OCI-M2 (cell line): ENCODE measurements around the gene RNF217.

Source experiments
- DNase-seq: peaks from one replicate; lab custom pipeline; 2025; ENCODE audit not compliant: unreplicated experiment; lab: John Stamatoyannopoulos, UW

RNF217 gene

DNA sequence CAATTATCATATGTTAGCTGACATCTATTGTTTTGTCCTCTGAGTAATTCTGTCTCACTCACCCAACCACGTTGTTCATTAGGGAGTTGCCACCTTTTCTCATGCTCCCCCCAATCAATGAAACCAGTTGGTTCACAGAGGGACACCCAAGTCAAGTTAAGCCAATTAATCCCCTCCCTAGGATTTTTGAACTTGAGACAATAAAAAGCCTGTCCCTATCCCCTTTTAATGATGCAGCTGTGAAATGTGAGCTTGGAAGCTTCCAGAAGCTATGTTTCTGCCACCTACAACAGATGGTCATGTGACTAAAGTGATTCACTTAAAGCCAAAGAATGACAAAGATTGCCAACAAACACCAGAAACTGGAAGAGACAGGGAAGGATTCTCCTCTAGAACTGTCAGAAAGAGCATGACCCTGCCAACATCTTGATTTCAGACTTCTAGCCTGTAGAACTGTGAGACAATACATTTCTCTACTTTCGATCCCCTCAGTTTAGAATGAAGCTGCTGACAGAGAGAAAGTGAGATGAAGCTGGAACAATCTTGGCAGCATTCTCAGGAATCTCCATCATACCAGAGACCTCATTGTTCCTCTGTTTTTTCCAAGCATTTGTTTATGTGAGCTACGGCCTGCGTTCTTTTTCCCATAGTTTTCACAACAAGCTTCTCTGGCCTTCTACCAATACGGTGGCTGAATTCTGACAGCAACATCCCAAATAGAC lies 133.5 kb downstream of the RNF217 start:
- DNase-seq = no peak

DNA sequence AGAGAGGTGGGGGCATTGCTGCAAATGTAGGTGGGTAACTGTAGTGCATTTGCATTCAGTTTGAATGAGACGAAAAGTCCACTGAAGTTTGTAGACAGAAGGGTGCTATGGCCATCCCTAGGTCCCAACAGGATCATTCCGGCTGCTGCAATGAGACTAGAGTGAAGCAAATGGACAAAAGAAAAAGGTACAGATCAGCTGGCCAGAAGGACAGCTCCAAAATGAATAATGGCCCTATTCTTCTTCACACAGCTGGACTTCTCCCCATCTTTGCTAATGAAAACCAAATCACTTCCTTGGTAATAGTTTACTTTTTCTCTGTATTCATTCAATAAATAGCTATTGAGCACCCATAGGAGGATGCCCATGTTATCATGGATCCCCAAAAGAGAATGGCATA lies 134.9 kb downstream of the RNF217 start:
- no peak for DNase-seq

DNA sequence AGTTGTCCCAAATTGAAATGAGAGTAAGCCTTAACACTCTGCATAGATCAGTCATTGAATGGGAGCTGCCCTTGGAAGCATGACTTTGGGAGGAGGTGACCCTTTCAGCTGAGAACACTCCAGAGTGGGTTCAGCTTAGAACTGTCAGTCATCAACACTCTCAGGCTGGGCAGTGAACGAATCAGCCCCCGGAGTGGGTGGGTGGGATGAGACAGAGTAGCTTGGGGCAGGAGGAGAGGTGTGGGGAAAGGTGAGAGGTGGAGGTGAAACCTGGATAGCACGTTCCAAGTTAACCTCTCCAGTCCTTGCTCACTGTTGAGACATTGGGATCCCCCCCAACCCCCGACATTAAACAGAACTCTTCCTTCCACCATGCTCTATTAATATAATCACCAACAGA lies 136.0 kb downstream of the RNF217 start:
- DNase-seq = no peak

GRCh38 chr6:125099211-125100073 lies 137.2 kb downstream of the RNF217 start:
- no peak for DNase-seq

DNA sequence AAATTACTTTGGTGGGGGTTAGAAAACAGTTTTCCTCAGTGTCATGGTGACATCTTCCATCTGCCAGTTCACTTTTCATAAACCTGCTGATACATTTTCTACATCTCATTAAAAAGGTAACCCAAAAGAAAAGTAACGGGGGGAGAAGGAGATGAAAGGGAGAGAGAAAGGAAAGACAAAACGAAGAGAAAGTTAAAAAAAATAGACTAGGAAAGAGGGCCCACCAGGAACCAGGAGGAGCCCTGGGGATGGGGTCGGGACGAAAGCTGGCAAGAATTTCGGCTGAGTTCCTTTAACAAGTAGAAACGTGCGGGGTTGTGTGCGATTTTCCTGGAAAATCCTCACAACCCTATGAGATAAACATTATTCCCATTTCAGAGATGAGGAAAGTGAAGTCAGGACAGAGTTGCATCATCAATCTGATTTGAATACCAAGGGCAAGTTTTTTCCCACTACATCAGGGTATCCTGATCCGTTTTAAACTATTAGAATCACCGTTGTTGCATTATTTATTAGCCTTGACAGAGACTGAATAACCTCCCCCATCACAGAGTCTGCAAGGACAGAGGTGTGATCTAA lies 137.9 kb downstream of the RNF217 start:
- no peak for DNase-seq

GRCh38 chr6:125101128-125101527 lies 138.9 kb downstream of the RNF217 start:
- no peak for DNase-seq

DNA sequence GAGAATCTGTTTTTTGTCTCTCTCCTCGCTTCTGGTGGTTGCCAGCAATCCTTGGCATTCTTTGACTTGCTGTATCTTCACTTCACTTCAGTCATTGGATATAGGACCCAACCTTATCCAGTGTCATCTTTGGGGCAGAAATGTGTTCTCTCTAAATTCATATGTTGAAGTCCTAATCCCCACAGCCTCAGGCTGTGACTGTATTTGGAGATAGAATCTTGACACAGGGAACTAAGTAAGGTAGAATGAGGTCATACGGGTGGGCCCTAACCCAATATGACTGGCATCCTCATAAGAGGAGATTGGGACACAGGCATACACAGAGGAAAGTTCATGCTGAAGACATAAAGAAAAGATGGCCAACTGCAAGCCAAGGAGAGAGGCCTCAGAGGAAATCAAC lies 139.4 kb downstream of the RNF217 start:
- DNase-seq = no peak

GRCh38 chr6:125102411-125102810 lies 140.2 kb downstream of the RNF217 start:
- no peak for DNase-seq

- no peak for DNase-seq
These were observed 140.7 kb downstream of the RNF217 start for GRCh38 chr6:125102891-125103290.

GRCh38 chr6:125104425-125104824 lies 142.2 kb downstream of the RNF217 start:
- DNase-seq = no peak

- no peak for DNase-seq
These were observed 144.8 kb downstream of the RNF217 start for GRCh38 chr6:125107048-125107447.

DNA sequence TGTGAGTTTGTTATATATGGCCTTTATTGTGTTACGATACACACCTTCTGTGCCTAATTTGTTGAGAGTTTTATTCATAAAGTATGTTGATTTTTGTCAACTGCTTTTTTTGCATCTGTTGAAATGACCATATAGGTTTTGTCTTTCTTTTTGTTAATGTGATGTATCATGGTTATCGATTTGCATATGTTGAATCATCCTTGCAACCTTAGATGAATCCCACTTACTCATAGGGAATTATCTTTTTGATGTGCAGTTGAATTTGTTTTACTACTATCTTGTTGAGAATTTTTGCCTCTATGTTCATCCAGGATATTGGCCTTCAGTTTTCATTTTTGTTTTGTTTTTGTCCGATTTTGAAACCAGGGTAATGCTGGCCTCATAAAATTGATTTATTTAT lies 145.7 kb downstream of the RNF217 start:
- no peak for DNase-seq

DNA sequence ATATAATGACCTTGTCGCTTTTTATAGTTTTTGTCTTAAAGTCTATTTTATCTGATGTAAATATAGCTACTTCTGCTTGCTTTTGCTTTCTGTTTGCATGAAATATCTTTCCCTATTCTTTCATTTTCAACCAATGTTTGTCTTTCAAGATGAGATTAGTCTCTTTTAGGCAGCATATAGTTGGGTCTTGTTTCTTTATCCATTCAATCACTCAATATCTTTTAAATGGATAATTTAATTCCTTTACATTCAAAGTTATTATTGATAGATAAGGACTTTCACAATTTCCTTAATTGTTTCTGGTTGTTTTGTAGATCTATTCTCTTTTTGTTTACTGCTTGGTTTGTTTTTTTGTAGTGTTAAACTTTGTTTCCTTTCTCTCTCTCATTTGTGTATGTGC lies 147.8 kb downstream of the RNF217 start:
- no peak for DNase-seq

GRCh38 chr6:125111219-125111983 lies 149.2 kb downstream of the RNF217 start:
- DNase-seq = no peak

GRCh38 chr6:125112934-125113333 lies 150.7 kb downstream of the RNF217 start:
- DNase-seq = no peak

- DNase-seq = no peak
These were observed 152.1 kb downstream of the RNF217 start for GRCh38 chr6:125114248-125114858.

DNA sequence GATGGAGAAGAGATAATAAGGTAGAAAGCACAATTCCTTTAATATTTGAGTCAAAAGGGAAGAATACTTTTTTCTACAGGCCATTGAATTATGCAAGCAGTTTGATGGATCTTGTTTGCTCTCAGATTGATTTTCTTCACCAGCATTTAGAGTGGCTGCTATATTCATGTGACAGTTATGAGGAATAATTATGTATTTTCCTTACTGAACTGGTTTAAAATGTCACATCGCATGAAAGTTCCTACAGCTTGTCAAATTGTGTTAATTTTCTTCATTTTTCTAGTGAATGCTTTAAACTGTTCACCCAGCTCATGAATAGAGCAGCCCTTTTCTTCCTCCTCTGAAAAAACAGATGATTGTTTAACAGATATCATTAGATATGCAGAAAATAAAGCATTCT lies 153.9 kb downstream of the RNF217 start:
- DNase-seq = no peak

DNA sequence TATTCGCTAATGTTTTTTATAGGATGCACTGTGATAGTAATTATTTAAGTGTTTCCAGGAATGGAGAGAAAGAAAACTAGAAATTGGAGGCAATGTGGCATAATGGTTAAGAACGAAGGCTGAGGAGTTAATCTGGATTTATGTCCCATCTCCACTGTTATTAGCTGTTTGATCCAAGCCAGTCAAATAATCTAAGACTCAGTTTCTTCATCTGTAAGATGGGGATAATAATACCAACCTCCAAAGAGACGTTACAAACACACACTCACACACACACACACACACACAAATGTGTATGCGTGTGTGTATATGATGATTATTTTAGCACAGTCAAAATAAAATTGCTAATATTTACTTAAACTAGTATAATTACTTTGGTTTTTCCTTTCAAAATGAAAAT lies 154.5 kb downstream of the RNF217 start:
- no peak for DNase-seq

DNA sequence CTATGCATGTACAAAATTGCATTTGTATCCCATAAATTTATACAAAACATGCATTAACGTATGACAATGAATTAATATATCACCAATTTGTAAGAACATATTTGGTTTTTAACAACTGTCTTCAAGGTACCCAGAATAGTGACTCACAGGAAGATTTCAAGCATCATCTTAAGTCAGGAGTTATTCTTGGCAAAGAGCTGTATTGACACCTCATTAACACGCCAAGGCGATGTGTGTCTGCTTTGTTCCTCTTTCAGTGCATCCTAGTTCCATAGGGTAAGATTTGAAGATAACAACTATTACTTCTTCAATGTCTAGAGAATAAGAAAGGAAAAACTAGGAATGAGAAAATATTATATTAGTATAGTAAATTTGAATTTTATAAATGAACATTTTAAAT lies 155.6 kb downstream of the RNF217 start:
- no peak for DNase-seq

- DNase-seq = no peak
These were observed 157.9 kb downstream of the RNF217 start for GRCh38 chr6:125120054-125120590.

DNA sequence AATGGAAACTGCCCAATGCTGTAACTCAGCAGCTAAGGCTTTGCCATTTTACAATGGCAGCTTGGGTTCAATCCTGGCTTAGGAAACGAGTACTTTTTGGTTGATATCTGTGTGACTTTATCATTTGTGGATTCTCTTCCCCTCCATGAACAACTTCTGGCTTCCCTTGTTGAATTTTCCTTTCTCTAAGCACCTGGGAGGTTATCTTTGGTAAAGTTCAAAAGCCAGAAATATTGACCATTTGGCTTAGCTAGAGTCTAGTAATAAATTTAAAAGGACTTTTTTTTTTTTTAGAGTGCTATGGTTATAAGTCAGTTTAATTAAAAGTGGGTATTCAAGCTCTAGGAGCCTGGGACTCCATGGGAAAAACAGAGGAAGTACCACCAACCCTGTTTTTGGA lies 159.7 kb downstream of the RNF217 start:
- no peak for DNase-seq
